Lower leg skin (tissue), 3 donors: ENCODE measurements around the gene PPP2R2B.

ENCODE experiments used
- CTCF ChIP-seq, 3 donors: fragments of 450-650 bp; IDR thresholded peaks; one replicate each; pipeline ENCODE4 v1.5.1; 2016; ENCODE audit warnings: antibody characterized with exemption in 3 of 3, mild to moderate bottlenecking in 3 of 3, moderate library complexity in 2 of 3
- POLR2A ChIP-seq, 2 donors: fragments of 450-650 bp; IDR thresholded peaks; one replicate each; pipeline ENCODE4 v1.6.1; 2016 to 2017; ENCODE audit warnings: antibody characterized with exemption in 2 of 2, mild to moderate bottlenecking in 1 of 2, moderate library complexity in 1 of 2

- TF ChIP-seq CTCF (IDR thresholded peaks at IDR 0.05) (no peak), POLR2A (IDR thresholded peaks at IDR 0.05) (no peak)
Measured at GRCh38 chr5:146548781-146549449, 329.6 kb downstream of the PPP2R2B start.
